Stimulated activated CD4-positive, alpha-beta T cell treated with anti-CD3 and anti-CD28 coated beads, Interleukin-12 subunit alpha, Interleukin-12 subunit beta, amount 100 ng/mL, for 48 hours (primary cell): ENCODE results near the gene NEGR1.

Source experiments
- DNase-seq, 3 donors: peaks; one replicate each; pipeline ENCODE4 v3.0.0-alpha.2; 2020; ENCODE audit warnings: low read depth in 2 of 3, low spot score in 1 of 3

Gene NEGR1

GRCh38 chr1:72122099-72122880, 160.0 kb downstream of the NEGR1 start:
- DNase-seq, result no peak

GRCh38 chr1:72119491-72119890, 162.8 kb downstream of the NEGR1 start:
- no peak for DNase-seq

GRCh38 chr1:72117621-72118020, 164.7 kb downstream of the NEGR1 start:
- no peak for DNase-seq

- no peak for DNase-seq
Measured at GRCh38 chr1:72115290-72115689, 167.0 kb downstream of the NEGR1 start.

- DNase-seq, result no peak
Measured at GRCh38 chr1:72111662-72112061, 170.7 kb downstream of the NEGR1 start.

GRCh38 chr1:72109916-72110315, 172.4 kb downstream of the NEGR1 start:
- no peak for DNase-seq

GRCh38 chr1:72105201-72105600, 177.1 kb downstream of the NEGR1 start:
- no peak for DNase-seq

- DNase-seq, result no peak
Measured at GRCh38 chr1:72101840-72102632, 180.3 kb downstream of the NEGR1 start.

GRCh38 chr1:72100771-72101170, 181.6 kb downstream of the NEGR1 start:
- no peak for DNase-seq

- no peak for DNase-seq
Measured at GRCh38 chr1:72097851-72098570, 184.3 kb downstream of the NEGR1 start.

- no peak for DNase-seq
Measured at GRCh38 chr1:72094209-72094608, 188.1 kb downstream of the NEGR1 start.

GRCh38 chr1:72086394-72086793, 195.9 kb downstream of the NEGR1 start:
- no peak for DNase-seq

GRCh38 chr1:72075425-72075824, 206.9 kb downstream of the NEGR1 start:
- no peak for DNase-seq

- no peak for DNase-seq
Measured at GRCh38 chr1:72066431-72066830, 215.9 kb downstream of the NEGR1 start.

GRCh38 chr1:72064196-72065075, 217.9 kb downstream of the NEGR1 start:
- no peak for DNase-seq

GRCh38 chr1:72063364-72064044, 218.8 kb downstream of the NEGR1 start:
- no peak for DNase-seq

- DNase-seq, result no peak
Measured at GRCh38 chr1:72062584-72062983, 219.8 kb downstream of the NEGR1 start.

GRCh38 chr1:72060466-72061245, 221.7 kb downstream of the NEGR1 start:
- DNase-seq, result no peak

- DNase-seq, result no peak
Measured at GRCh38 chr1:72056516-72056915, 225.8 kb downstream of the NEGR1 start.
